HG02610 (cell line): ENCODE measurements around the gene TMEFF2.

ENCODE experiments used
- ATAC-seq: cut with Tn5 transposase; IDR thresholded peaks from one replicate; pipeline ENCODE4 v1.9.1; 2021; ENCODE audit warnings: mild to moderate bottlenecking, moderate library complexity; ENCODE audit not compliant: unreplicated experiment

The TMEFF2 gene

DNA sequence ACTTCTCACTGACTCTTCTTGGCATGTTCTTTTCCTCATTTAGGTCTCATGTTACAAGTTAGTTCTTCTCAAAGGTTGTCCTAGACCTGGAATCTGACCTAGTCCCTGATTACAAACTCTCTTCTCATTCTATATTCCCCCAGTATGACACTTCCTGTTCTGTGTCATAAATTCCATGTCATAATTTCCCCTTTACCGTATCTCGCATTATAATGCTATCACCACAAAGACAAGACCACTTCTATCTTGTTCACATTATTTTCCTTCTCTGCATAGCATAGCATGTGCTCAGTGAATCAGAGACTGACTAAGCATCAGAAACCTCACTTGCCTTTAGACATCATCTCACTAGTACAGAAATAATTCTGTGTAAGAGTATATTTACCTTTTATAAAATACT, 284.2 kb downstream of the TMEFF2 start:
- no peak for ATAC-seq

DNA sequence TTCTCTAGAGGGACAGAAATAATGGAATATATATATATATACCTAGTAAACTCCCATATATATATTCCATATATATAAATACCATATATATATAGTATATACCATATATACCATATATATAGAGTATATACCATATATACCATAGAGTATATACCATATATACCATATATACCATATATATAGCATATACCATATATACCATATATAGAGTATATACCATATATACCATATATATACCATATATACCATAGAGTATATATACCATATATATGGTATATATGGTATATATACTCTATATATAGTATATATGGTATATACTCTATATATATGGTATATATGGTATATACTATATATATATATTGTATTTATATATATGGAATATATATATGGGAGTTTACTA, 285.9 kb downstream of the TMEFF2 start:
- no peak for ATAC-seq

DNA sequence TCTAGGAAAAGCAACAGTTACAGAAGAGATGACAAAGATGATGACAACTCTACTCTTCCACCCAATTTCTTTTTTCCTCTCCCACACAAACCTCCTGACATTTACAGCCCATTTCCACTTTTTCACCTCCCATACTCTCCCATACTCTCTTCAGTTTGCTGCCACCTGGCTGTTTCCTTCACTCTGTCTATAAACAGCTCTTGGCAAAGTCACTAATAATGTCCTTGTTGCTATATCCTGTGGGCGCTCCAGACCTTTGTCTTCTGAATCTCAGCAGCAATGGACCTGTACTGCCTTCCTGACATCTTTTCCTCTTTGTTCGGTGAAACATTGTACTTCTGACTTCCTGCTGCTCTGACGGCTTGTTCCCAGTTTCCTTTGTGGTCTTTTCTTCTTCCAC, 287.2 kb downstream of the TMEFF2 start:
- ATAC-seq = no peak

- ATAC-seq = no peak
Measured at GRCh38 chr2:191907091-191907490, 287.6 kb downstream of the TMEFF2 start.

GRCh38 chr2:191905336-191905735, 289.4 kb downstream of the TMEFF2 start:
- no peak for ATAC-seq

DNA sequence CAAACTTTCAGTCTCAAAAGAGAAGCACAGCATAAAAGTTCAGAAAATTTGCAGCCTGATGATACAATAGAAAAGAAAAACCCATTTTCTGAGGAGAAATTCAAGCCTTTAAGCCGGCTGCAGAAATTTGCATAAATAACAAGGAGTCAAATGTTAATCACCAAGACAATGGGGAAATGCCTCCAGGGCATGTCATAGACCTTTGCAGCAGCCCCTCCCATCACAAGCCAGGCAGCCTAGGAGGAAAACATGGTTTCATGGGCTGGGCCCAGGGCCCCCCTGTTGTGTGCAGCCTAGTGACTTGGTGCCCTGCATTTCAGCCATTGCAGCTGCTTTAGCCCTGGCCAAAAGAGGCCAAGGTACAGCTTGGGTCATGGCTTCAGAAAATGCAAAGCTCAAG, 293.7 kb downstream of the TMEFF2 start:
- ATAC-seq = no peak

GRCh38 chr2:191899410-191899809, 295.3 kb downstream of the TMEFF2 start:
- ATAC-seq = no peak
